Measurements from ENCODE around the gene MPV17. TPM values are rescaled to one million over a fixed set of nuclear protein-coding genes. Genes with fewer than 3 reads are reported as not detected.
A peak's percentile ranks its signal among the peaks of the same experiment; 100 is the strongest.

The MPV17 gene
- total and polyA plus RNA-seq, 2 of the 13 experiments (the other 11 are each of a cell fraction or from before 2014, with no cell fraction given) = 48.9 to 129 TPM

- no peak for TF ChIP-seq LCORL (IDR thresholded peaks at IDR 0.05)
- TF ChIP-seq LCORL (CRISPR knock-in tag; IDR thresholded peaks at IDR 0.05) = no peak
- TF ChIP-seq EEA1 (CRISPR knock-in tag; IDR thresholded peaks at IDR 0.05; ENCODE audit: borderline replicate concordance) = no peak
- TF ChIP-seq ZNF543 (CRISPR knock-in tag; IDR thresholded peaks at IDR 0.05) = no peak
- TF ChIP-seq RXRB (CRISPR knock-in tag; IDR thresholded peaks at IDR 0.05; ENCODE audit: borderline replicate concordance) = no peak
- TF ChIP-seq, protein P1, sequence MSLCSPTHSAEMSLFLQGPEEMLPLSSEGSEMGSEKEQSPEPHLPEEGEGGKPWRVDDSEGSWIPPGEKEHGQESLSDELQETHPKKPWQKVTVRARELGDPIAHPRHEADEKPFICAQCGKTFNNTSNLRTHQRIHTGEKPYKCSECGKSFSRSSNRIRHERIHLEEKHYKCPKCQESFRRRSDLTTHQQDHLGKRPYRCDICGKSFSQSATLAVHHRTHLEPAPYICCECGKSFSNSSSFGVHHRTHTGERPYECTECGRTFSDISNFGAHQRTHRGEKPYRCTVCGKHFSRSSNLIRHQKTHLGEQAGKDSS (CRISPR knock-in tag; IDR thresholded peaks at IDR 0.05; ENCODE audit: borderline replicate concordance, low read depth) = no peak
- no peak for TF ChIP-seq SNAPC4 (CRISPR knock-in tag; IDR thresholded peaks at IDR 0.05)
- no peak for TF ChIP-seq PCBP2 (optimal IDR thresholded peaks at IDR 0.05; ENCODE audit: low read depth, low read length, poor library complexity, severe bottlenecking)
- 0 out of 2 replicates have a peak, but pooled peaks have one; percentile 2 for TF ChIP-seq ZBTB8A (CRISPR knock-in tag; IDR thresholded peaks at IDR 0.05; ENCODE audit: borderline replicate concordance, low read depth)
- no peak for TF ChIP-seq JARID2 (CRISPR knock-in tag; IDR thresholded peaks at IDR 0.05; ENCODE audit: insufficient replicate concordance)
- no peak for TF ChIP-seq ZSCAN12 (CRISPR knock-in tag; IDR thresholded peaks at IDR 0.05)
- TF ChIP-seq GZF1 (CRISPR knock-in tag; IDR thresholded peaks at IDR 0.05) = no peak
- peak; percentile 96 for TF ChIP-seq ARID2 (CRISPR knock-in tag; IDR thresholded peaks at IDR 0.05; ENCODE audit: borderline replicate concordance)
- TF ChIP-seq ATF4 (CRISPR knock-in tag; IDR thresholded peaks at IDR 0.05) = no peak
- TF ChIP-seq ZNF432 (CRISPR knock-in tag; IDR thresholded peaks at IDR 0.05; ENCODE audit: borderline replicate concordance) = 0 out of 2 replicates have a peak, but pooled peaks have one; percentile 56
- TF ChIP-seq, protein P2, sequence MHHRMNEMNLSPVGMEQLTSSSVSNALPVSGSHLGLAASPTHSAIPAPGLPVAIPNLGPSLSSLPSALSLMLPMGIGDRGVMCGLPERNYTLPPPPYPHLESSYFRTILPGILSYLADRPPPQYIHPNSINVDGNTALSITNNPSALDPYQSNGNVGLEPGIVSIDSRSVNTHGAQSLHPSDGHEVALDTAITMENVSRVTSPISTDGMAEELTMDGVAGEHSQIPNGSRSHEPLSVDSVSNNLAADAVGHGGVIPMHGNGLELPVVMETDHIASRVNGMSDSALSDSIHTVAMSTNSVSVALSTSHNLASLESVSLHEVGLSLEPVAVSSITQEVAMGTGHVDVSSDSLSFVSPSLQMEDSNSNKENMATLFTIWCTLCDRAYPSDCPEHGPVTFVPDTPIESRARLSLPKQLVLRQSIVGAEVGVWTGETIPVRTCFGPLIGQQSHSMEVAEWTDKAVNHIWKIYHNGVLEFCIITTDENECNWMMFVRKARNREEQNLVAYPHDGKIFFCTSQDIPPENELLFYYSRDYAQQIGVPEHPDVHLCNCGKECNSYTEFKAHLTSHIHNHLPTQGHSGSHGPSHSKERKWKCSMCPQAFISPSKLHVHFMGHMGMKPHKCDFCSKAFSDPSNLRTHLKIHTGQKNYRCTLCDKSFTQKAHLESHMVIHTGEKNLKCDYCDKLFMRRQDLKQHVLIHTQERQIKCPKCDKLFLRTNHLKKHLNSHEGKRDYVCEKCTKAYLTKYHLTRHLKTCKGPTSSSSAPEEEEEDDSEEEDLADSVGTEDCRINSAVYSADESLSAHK (CRISPR knock-in tag; IDR thresholded peaks at IDR 0.05; ENCODE audit: borderline replicate concordance) = no peak
- TF ChIP-seq ESRRA (CRISPR knock-in tag; IDR thresholded peaks at IDR 0.05; ENCODE audit: low read depth) = 0 out of 2 replicates have a peak, but pooled peaks have one; percentile 2
- no peak for TF ChIP-seq ZNF781 (CRISPR knock-in tag; IDR thresholded peaks at IDR 0.05; ENCODE audit: borderline replicate concordance, not compliant biosample characterization)
- 0 out of 2 replicates have a peak, but pooled peaks have one; percentile 5 for TF ChIP-seq SNAI1 (CRISPR knock-in tag; IDR thresholded peaks at IDR 0.05; ENCODE audit: borderline replicate concordance)
- no peak for TF ChIP-seq ZNF761 (CRISPR knock-in tag; conservative IDR thresholded peaks at IDR 0.05)
- no peak for TF ChIP-seq ZNF230 (CRISPR knock-in tag; IDR thresholded peaks at IDR 0.05)
Measured at GRCh38 chr2:27322301-27322765, 564 bp downstream of the MPV17 start (continued).

Measured in HepG2 (cell line).